Nephron (organoid): ENCODE measurements around the gene SIM2.

Source experiments
- H3K27ac Mint-ChIP-seq, 3 experiments: 2 replicates each; pipeline ENCODE4 v1.8.0; 2020; ENCODE audit warnings: mixed read lengths in 3 of 3, mild to moderate bottlenecking in 2 of 3, moderate library complexity in 1 of 3
- H3K27me3 Mint-ChIP-seq: 2 replicates; pipeline ENCODE4 v1.8.0; 2021; ENCODE audit warnings: low read depth, mild to moderate bottlenecking, moderate library complexity, mixed read lengths
- H3K36me3 Mint-ChIP-seq: 2 replicates; pipeline ENCODE4 v1.8.0; 2020; ENCODE audit warnings: low read depth, mixed read lengths
- H3K4me1 Mint-ChIP-seq: 2 replicates; pipeline ENCODE4 v1.8.0; 2020; ENCODE audit warnings: mixed read lengths
- H3K4me3 Mint-ChIP-seq, 3 experiments: 2 replicates each; pipeline ENCODE4 v1.8.0; 2020; ENCODE audit warnings: mild to moderate bottlenecking in 3 of 3, mixed read lengths in 3 of 3, moderate library complexity in 2 of 3
- H3K9me3 Mint-ChIP-seq: 2 replicates; pipeline ENCODE4 v1.8.0; 2020; ENCODE audit warnings: mixed read lengths
- TF ChIP-seq, protein P1 (sequence below), 3 experiments: fragments of 200-600 bp; sonication (generic); IDR thresholded peaks; one replicate each; pipeline ENCODE4 v1.5.0; 2021; ENCODE audit warnings: antibody characterized with exemption in 3 of 3; ENCODE audit not compliant: unreplicated experiment in 3 of 3

Gene SIM2

DNA sequence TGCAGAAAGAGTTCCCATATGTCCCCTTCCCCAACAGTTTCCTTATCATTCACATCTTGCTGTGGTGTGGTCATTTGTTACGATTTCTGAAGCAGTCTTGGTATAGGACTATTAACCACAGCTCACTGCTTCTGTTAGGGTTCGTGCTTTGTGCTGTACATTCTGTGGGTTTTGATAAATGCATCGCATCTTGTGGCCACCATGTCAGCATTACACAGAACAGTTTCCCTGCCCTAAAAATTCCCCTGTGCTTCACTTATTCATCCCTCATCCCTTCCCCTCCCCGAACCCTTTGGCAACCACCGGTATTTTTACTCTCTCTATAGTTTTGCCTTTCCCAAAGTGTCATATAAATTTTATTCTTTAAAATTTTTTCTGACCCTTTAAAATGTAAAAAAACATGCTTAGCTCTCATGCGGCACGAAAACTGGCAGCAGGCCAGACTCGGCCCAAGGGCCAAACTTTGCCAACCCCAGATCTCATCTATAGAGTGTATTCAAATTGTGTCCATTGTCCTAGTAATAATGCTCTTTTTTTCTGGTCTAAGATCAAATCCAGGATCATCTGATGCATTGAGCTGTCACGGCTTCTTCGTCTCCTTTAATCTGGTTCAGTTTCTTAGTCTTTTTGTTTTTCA lies 78.2 kb downstream of the SIM2 start:
- Mint-ChIP-seq H3K9me3 (peaks cover 3% of the 10 kb centered on the region), H3K4me3 (no peak overlapping the region), H3K27me3 (peaks cover 7% of the 10 kb centered on the region), H3K4me1 (peaks cover 36% of the 10 kb centered on the region), H3K36me3 (no peaks in the 10 kb centered on the region), H3K27ac (peak overlapping the region in 2 of 3 experiments; percentile 30 to 37)
- TF ChIP-seq, protein P1, sequence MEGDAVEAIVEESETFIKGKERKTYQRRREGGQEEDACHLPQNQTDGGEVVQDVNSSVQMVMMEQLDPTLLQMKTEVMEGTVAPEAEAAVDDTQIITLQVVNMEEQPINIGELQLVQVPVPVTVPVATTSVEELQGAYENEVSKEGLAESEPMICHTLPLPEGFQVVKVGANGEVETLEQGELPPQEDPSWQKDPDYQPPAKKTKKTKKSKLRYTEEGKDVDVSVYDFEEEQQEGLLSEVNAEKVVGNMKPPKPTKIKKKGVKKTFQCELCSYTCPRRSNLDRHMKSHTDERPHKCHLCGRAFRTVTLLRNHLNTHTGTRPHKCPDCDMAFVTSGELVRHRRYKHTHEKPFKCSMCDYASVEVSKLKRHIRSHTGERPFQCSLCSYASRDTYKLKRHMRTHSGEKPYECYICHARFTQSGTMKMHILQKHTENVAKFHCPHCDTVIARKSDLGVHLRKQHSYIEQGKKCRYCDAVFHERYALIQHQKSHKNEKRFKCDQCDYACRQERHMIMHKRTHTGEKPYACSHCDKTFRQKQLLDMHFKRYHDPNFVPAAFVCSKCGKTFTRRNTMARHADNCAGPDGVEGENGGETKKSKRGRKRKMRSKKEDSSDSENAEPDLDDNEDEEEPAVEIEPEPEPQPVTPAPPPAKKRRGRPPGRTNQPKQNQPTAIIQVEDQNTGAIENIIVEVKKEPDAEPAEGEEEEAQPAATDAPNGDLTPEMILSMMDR (IDR thresholded peaks at IDR 0.05; ENCODE audit: unreplicated experiment in 3 of 3) = no peak

DNA sequence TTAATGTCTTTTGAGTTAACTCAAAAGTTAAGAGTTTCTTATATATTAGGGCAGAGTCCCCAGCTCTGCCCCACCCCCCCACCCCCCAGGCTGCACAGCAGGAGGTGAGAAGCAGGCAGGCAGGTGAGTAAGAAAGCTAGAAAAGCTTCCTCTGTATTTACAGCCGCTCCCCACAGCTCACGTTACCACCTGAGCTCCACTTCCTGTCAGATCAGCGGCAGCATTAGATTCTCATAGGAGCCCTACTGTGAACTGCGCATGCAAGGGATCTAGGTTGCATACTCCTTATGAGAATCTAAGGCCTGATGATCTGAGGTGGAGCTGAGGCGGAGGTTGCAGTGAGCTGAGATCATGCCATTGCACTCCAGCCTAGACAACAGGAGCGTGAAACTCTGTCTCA lies 81.9 kb downstream of the SIM2 start:
- H3K4me3 Mint-ChIP-seq = no peak overlapping the region
- H3K9me3 Mint-ChIP-seq = peaks cover 3% of the 10 kb centered on the region
- TF ChIP-seq, protein P1 (IDR thresholded peaks at IDR 0.05; ENCODE audit: unreplicated experiment in 3 of 3) = no peak
- peaks cover 9% of the 10 kb centered on the region for H3K4me1 Mint-ChIP-seq
- peaks cover 4% of the 10 kb centered on the region for H3K27me3 Mint-ChIP-seq
- no peaks in the 10 kb centered on the region for H3K36me3 Mint-ChIP-seq
- H3K27ac Mint-ChIP-seq = no peak overlapping the region

DNA sequence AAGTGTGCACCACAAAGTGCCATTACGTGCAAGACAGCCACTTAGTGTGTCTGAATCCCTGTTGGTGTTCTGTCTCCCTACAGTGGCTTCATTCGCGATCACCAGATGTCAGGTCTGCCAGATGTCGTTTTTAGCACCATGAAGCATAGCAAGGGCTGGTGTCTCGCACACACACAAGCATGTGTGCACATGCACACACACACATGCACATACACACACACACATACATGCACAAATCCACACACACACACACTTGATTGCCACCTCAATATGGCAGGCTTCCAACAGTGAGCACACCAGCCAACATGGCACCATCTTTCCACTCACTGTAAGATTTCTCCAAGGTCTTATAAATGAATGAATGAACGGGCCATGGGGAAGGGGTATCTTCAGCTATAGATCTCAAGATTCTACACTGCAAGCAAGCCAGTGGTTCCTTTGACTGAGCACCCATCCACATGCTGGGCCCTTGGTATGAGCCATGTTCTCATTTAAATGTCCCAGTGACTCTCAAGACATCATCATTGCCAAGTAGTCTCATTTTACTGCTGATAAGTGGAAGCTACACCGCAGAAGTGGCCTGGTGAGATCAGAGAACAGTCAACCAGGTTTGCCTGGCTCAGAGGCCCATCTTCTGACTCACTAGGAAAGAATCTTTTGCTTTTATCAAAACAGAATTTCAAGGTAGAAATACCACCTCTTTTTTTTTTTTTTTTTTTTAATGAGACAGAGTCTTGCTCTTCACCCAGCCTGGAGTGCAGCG lies 84.9 kb downstream of the SIM2 start:
- H3K4me1 Mint-ChIP-seq = peaks cover 8% of the 10 kb centered on the region
- no peak overlapping the region for H3K27ac Mint-ChIP-seq
- TF ChIP-seq, protein P1 (IDR thresholded peaks at IDR 0.05; ENCODE audit: unreplicated experiment in 3 of 3) = no peak
- H3K9me3 Mint-ChIP-seq = peaks cover 3% of the 10 kb centered on the region
- H3K27me3 Mint-ChIP-seq = peaks cover 7% of the 10 kb centered on the region
- no peak overlapping the region for H3K4me3 Mint-ChIP-seq
- H3K36me3 Mint-ChIP-seq = no peaks in the 10 kb centered on the region

DNA sequence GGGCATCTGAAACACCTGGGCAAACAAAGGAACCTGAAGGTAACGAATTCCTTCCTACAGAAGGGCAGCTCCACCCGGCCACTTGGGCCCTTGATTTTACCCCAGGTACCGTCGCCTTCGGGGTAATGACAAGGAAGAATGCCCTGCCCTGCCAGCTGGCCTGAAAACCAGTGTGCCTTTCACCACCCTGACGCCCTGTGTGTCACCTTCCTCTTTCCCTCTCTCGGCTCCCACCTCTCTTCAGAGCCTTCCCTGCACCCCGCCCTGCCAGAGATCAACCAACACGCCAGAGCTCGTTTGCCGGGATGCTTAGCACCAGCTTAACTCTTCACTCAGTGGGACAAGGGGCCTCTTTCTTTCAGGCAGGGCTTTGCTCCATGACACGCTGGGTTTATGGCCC lies 86.0 kb downstream of the SIM2 start:
- Mint-ChIP-seq H3K4me3 (no peak overlapping the region), H3K9me3 (peaks cover 3% of the 10 kb centered on the region), H3K4me1 (peaks cover 8% of the 10 kb centered on the region), H3K27me3 (peaks cover 7% of the 10 kb centered on the region), H3K36me3 (no peaks in the 10 kb centered on the region), H3K27ac (no peak overlapping the region)
- TF ChIP-seq, protein P1 (IDR thresholded peaks at IDR 0.05; ENCODE audit: unreplicated experiment in 3 of 3) = no peak

DNA sequence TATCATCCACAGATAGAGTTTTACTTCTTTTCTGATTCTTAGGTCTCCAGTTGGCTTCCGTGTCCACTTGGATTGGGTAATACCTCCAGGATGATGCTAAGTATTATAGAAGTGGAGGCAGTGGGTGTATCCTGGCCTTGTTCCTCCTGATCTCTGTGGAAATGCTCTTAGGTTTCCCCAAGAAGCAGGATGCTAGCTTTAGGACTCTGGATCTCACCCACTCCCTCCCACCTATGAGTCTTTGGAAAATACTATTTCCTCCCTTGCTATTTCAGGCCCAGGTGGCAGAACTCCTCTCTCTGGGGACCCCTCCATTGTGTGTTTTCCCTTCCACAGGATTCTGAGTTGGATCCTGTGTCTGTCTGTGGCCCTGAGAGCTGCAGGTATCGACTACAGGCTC lies 86.7 kb downstream of the SIM2 start:
- TF ChIP-seq, protein P1 (IDR thresholded peaks at IDR 0.05; ENCODE audit: unreplicated experiment in 3 of 3) = no peak
- no peak overlapping the region for H3K4me3 Mint-ChIP-seq
- no peaks in the 10 kb centered on the region for H3K36me3 Mint-ChIP-seq
- H3K27ac Mint-ChIP-seq = no peak overlapping the region
- peaks cover 7% of the 10 kb centered on the region for H3K27me3 Mint-ChIP-seq
- no peaks in the 10 kb centered on the region for H3K9me3 Mint-ChIP-seq
- peaks cover 11% of the 10 kb centered on the region for H3K4me1 Mint-ChIP-seq
